Endometrial microvascular endothelial cells (primary cell): ENCODE measurements around the gene MS4A2. TPM values are rescaled to one million over a fixed set of nuclear protein-coding genes. Genes with fewer than 3 reads are reported as not detected.
"Not testable (repeated sequence)": the region's sequence is repeated elsewhere in the genome, so short reads cannot be mapped to it uniquely, and the experiment has no call there.

ENCODE experiments used
- in situ Hi-C: cut with HindIII; loops from 2 replicates; pipeline ENCODE4 v1.10.0; 2017; ENCODE audit warnings: low sequenced_read_pairs, low pct_unique_long_range_greater_than_20kb; ENCODE audit errors: inconsistent ontology term
- total RNA-seq: library from RNA; depleted of rRNA; stranded (reverse); fragments of >200 nt; gene quantifications from one replicate; pipeline ENCODE4 v1.2.3, GENCODE V29; 2015; ENCODE audit errors: inconsistent ontology term

Gene MS4A2
- total RNA-seq, result not detected

DNA sequence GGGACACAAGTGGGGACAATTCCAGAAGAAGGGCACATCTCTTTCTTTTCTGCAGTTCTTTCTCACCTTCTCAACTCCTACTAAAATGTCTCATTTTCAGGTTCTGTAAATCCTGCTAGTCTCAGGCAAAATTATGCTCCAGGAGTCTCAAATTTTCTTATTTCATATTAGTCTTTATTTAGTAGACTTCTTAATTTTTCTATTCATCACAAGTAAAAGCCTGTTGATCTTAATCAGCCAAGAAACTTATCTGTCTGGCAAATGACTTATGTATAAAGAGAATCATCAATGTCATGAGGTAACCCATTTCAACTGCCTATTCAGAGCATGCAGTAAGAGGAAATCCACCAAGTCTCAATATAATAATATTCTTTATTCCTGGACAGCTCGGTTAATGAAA, at the start of gene MS4A2:
Gene MS4A2, plus strand, starts transcription at position 301 of the 400 bp plus-strand sequence. CDS start 102 bp downstream, outside the sequence.
- in situ Hi-C loops, result no loop called here

DNA sequence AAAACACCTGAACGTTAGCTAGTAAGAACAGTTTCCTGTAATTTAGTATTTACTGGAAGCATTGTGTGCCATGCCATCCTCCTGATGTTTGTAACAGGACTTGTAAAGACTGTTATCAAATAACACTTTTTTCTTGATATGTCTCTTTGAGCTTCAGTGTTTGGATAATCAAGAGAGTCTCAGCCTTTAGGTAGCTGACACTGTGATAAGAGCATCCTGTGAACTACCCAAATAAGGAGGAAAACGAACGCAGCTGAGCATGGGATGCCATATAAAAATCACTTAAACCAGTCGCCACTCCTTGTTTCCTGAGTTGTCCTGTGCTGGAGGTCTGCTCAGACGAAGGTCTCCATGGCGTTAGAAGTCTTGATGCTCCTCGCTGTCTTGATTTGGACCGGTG, 48.4 kb upstream of the MS4A2 start, which contains the start of gene OOSP2:
Gene OOSP2, plus strand, starts transcription at position 301 of the 400 bp plus-strand sequence. Its CDS starts 51 bp downstream, at position 352.
- in situ Hi-C loops, result no loop called here

- in situ Hi-C loops, result not testable (repeated sequence)
These were observed 38.0 kb upstream of the MS4A2 start for GRCh38 chr11:60050422-60050821.

DNA sequence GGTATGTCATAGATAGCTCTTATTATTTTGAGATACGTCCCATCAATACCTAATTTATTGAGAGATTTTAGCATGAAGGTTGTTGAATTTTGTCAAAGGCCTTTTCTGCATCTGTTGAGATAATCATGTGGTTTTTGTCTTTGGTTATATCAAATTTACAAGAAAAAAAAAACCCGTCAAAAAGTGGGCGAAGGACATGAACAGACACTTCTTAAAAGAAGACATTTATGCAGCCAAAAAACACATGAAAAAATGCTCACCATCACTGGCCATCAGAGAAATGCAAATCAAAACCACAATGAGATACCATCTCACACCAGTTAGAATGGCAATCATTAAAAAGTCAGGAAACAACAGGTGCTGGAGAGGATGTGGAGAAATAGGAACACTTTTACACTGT, 37.6 kb upstream of the MS4A2 start:
- in situ Hi-C loops, result not testable (repeated sequence)

DNA sequence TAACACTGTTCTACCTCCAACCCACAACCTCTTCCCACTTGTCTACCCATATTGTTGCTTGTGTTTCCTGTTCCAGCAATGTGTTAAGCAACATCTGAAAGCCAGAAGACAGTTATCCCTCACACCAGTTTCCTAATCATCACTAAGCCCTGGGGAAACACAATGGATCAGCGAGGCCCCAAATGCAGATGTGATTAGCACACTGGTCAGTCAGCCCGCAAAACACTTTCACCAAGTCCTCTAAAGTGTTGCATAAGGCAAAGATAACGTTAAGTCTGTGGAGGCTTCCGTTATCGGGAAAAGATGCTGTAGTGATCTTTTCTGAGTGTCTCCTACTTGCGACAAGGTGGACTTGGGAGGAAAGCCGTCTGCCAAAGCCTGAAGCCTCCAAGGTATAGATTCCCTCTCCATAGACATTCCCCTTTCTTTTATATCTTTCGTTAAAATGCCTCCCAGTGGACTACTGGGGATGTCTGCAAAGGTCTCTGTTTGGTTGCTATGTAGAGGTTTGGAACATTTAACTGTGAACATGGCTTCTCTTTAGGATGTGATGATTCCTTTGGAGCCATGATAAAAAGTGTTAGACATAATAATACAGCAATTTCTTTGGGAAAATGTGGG, 32.0 kb upstream of the MS4A2 start, which contains the start of gene MS4A3:
Gene MS4A3, plus strand, starts transcription at position 317 of the 621 bp plus-strand sequence. CDS start 4,496 bp downstream, outside the sequence.
- in situ Hi-C loops, result no loop called here

GRCh38 chr11:60059052-60059451, 29.4 kb upstream of the MS4A2 start:
- in situ Hi-C loops, result no loop called here

DNA sequence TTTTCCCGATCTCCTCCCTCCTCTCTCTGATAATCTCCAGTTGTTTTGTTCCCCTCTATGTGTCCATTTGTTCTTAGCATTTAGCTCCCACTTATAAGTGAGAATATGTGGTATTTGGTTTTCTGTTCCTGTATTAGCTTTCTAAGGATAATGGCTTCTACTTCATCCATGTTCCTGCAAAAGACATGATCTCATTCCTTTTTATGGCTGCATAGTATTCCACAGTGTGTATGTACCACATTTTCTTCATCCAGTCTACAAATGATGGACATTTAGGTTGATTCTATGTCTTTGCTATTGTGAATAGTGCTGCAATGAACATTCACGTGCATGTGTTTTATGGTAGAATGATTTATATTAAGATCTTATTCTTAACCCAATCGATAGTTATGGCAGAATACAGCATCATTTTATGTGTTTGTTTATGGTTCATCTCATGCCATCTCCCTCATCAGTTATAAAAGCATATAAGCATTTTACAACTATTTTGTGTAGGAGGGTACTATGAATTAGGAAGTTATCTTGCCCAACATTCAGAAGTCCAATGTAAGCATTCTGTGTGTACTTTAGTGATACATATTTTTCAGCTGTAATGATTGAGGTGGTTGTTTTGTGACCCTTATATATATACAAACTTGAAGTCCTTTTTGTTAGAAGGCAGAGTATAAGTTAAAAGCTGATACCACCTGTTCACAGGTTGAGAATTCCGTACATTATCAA, 28.8 kb upstream of the MS4A2 start:
- in situ Hi-C loops, result no loop called here

DNA sequence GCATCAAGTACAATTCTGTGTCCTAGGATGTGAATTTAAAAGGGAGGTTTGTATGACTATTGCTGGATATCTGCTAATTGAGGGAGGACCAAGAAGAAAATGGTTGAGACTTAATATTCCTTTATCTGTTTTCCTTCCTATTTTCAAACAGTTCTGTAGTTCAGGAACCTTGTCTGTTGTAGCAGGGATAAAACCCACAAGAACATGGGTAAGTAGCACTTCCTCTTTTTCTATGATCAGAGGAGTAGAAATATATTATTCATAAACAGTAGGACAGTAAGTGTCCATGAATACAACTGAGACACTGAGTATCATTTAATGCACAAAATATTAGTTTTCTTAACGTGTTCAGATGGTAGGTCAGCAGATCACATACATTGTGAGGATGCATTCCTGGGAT, 24.4 kb upstream of the MS4A2 start:
- in situ Hi-C loops, result no loop called here

- in situ Hi-C loops, result no loop called here
These were observed 22.7 kb upstream of the MS4A2 start for GRCh38 chr11:60065801-60066200.

DNA sequence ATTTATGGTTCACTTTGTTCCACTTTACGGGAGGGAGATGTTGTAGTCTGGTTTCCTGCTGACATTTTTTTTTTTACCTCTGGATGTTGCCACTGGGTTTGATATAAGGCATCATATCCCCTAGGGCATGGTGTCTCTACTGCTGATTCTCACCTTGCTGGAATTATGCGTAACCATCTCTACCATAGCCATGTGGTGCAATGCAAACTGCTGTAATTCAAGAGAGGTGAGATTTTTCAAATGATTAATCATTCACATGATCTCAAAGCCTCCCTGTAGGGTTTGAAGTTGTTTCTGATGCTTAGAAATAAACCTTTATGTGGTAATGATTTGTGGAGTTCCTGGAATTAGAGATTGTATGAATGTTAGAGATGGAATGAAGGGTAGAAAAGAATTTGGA, 19.0 kb upstream of the MS4A2 start:
- in situ Hi-C loops, result no loop called here

- in situ Hi-C loops, result not testable (repeated sequence)
These were observed 16.8 kb upstream of the MS4A2 start for GRCh38 chr11:60071644-60072043.

- in situ Hi-C loops, result no loop called here
These were observed 11.1 kb upstream of the MS4A2 start for GRCh38 chr11:60077216-60077817.

- in situ Hi-C loops, result no loop called here
These were observed 10.5 kb upstream of the MS4A2 start for GRCh38 chr11:60077981-60078380.

DNA sequence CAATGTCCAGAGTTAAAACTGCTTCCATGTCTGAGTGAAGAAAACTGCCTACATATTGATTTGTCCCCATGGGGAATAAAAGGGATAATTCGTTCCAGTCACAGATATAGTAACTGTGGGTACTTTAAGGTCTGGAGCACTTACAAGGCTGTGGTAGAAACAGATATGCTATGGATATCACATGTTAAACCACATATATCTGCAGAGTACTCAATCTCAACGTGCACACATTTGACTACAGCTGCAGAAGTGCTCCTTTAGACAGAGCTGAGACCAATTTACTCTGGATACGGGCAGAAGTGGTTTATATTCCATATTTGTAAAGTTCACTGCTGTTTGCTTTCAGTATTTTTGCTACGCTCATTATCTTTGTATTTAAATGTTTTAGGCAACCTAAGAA, 9.7 kb upstream of the MS4A2 start:
- in situ Hi-C loops, result no loop called here

DNA sequence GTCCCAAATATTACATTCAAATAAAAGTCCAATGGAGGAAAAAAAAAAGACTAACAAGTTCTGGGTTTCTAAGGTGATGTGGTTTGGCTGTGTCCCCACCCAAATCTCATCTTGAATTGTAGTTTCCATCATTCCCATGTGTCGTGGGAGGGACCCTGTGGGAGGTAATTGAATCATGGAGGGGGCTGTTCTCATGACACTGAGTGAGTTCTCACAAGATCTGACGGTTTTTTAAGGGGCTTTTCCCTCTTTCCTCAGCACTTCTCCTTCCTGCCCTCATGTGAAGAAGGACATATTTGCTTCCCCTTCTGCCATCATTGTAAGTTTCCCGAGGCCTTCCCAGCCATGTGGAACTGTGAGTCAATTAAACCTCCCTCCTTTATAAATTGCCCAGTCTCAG, 7.9 kb upstream of the MS4A2 start:
- in situ Hi-C loops, result no loop called here

GRCh38 chr11:60084631-60085273, 3.7 kb upstream of the MS4A2 start:
- in situ Hi-C loops, result no loop called here

- in situ Hi-C loops, result no loop called here
These were observed 2.6 kb upstream of the MS4A2 start for GRCh38 chr11:60085909-60086308.

DNA sequence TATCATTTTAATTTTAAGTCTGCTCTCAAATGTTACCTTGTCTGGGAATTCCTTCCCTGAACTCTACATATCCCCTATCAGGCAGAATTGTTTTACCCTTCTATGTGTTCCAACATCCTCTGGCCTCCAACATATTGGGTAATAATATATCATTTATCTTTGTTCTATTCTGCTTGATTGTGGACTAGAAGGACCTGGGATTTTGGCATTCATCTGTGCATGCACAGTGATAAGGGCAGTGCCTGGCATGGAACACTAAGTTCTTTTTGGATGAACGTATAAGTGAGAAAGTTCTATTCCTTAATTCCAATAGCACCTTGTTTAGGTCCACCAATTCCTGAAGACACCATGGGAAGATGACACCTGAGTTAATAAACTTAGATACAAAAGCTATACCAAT, 1.2 kb upstream of the MS4A2 start:
- in situ Hi-C loops, result no loop called here

DNA sequence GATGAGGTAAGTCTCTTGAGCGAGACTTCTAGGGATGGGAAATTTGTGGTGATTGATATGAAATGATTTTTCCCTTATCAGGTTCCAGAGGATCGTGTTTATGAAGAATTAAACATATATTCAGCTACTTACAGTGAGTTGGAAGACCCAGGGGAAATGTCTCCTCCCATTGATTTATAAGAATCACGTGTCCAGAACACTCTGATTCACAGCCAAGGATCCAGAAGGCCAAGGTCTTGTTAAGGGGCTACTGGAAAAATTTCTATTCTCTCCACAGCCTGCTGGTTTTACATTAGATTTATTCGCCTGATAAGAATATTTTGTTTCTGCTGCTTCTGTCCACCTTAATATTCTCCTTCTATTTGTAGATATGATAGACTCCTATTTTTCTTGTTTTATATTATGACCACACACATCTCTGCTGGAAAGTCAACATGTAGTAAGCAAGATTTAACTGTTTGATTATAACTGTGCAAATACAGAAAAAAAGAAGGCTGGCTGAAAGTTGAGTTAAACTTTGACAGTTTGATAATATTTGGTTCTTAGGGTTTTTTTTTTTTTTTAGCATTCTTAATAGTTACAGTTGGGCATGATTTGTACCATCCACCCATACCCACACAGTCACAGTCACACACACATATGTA, 7.1 kb downstream of the MS4A2 start:
- in situ Hi-C loops, result no loop called here
